Memory B cell (primary cell): ENCODE measurements around the gene AP3D1.
A peak's percentile ranks its signal among the peaks of the same experiment; 100 is the strongest.

Experiments used
- ATAC-seq: fragments of 150-1000 bp; cut with Tn5 transposase; 2 replicates; pipeline ENCODE4 v1.10.0; 2021; ENCODE audit warnings: low read depth, mild to moderate bottlenecking, moderate library complexity
- DNase-seq, 2 donors: peaks; one replicate each; pipeline ENCODE4 v3.0.0; 2022; ENCODE audit warnings: low spot score in 2 of 2
- H3K27ac Mint-ChIP-seq: one replicate; pipeline ENCODE4 v1.8.0; 2022; ENCODE audit warnings: mild to moderate bottlenecking, moderate library complexity, mixed read lengths
- H3K27me3 Mint-ChIP-seq: one replicate; pipeline ENCODE4 v1.8.0; 2022; ENCODE audit warnings: mixed read lengths
- H3K36me3 Mint-ChIP-seq: one replicate; pipeline ENCODE4 v1.8.0; 2022; ENCODE audit warnings: mild to moderate bottlenecking, mixed read lengths
- H3K4me1 Mint-ChIP-seq: one replicate; pipeline ENCODE4 v1.8.0; 2022; ENCODE audit warnings: mixed read lengths
- H3K4me3 Mint-ChIP-seq: one replicate; pipeline ENCODE4 v1.8.0; 2022; ENCODE audit warnings: mild to moderate bottlenecking, moderate library complexity, mixed read lengths
- H3K9me3 Mint-ChIP-seq: one replicate; pipeline ENCODE4 v1.8.0; 2022; ENCODE audit warnings: mixed read lengths

AP3D1 gene

GRCh38 chr19:2109046-2109864 is 42.1 kb downstream of the AP3D1 start:
- Mint-ChIP-seq H3K4me1 (peaks cover 10% of the 10 kb centered on the region), H3K4me3 (no peak overlapping the region), H3K27ac (no peak overlapping the region), H3K9me3 (peaks cover 2% of the 10 kb centered on the region), H3K27me3 (no peaks in the 10 kb centered on the region), H3K36me3 (peaks cover 36% of the 10 kb centered on the region)
- no peak for ATAC-seq
- no peak for DNase-seq

GRCh38 chr19:2108251-2109016 is 42.9 kb downstream of the AP3D1 start:
- Mint-ChIP-seq H3K36me3 (peaks cover 36% of the 10 kb centered on the region), H3K4me3 (no peak overlapping the region), H3K27ac (no peak overlapping the region), H3K4me1 (peaks cover 13% of the 10 kb centered on the region), H3K27me3 (no peaks in the 10 kb centered on the region), H3K9me3 (peaks cover 7% of the 10 kb centered on the region)
- DNase-seq (no peak), ATAC-seq (no peak)

GRCh38 chr19:2103045-2103707 is 48.2 kb downstream of the AP3D1 start:
- Mint-ChIP-seq H3K27ac (no peak overlapping the region), H3K36me3 (peaks cover 33% of the 10 kb centered on the region), H3K4me3 (no peak overlapping the region), H3K27me3 (no peaks in the 10 kb centered on the region), H3K9me3 (peaks cover 7% of the 10 kb centered on the region), H3K4me1 (peaks cover 11% of the 10 kb centered on the region)
- DNase-seq: no peak
- no peak for ATAC-seq

GRCh38 chr19:2101417-2102335 is 49.7 kb downstream of the AP3D1 start:
- Mint-ChIP-seq H3K27ac (no peak overlapping the region), H3K36me3 (peaks cover 25% of the 10 kb centered on the region), H3K27me3 (no peaks in the 10 kb centered on the region), H3K9me3 (peaks cover 7% of the 10 kb centered on the region), H3K4me3 (no peak overlapping the region), H3K4me1 (peaks cover 14% of the 10 kb centered on the region)
- ATAC-seq (no peak), DNase-seq (no peak)

- H3K27ac Mint-ChIP-seq: no peak overlapping the region
- H3K4me3 Mint-ChIP-seq: no peak overlapping the region
- peaks cover 22% of the 10 kb centered on the region for H3K36me3 Mint-ChIP-seq
- no peaks in the 10 kb centered on the region for H3K27me3 Mint-ChIP-seq
- DNase-seq (no peak), ATAC-seq (no peak)
- peaks cover 7% of the 10 kb centered on the region for H3K9me3 Mint-ChIP-seq
- peaks cover 13% of the 10 kb centered on the region for H3K4me1 Mint-ChIP-seq
Observed at GRCh38 chr19:2100719-2101061, 50.7 kb downstream of the AP3D1 start.

- H3K27ac Mint-ChIP-seq: no peak overlapping the region
- H3K9me3 Mint-ChIP-seq: peaks cover 7% of the 10 kb centered on the region
- no peak overlapping the region for H3K4me3 Mint-ChIP-seq
- H3K36me3 Mint-ChIP-seq: peaks cover 19% of the 10 kb centered on the region
- no peaks in the 10 kb centered on the region for H3K27me3 Mint-ChIP-seq
- no peak for ATAC-seq
- DNase-seq: no peak
- peaks cover 13% of the 10 kb centered on the region for H3K4me1 Mint-ChIP-seq
Observed at GRCh38 chr19:2099937-2100718, 51.2 kb downstream of the AP3D1 start.

- Mint-ChIP-seq H3K9me3 (peaks cover 4% of the 10 kb centered on the region), H3K27ac (no peak overlapping the region), H3K27me3 (no peaks in the 10 kb centered on the region), H3K4me1 (peaks cover 15% of the 10 kb centered on the region), H3K36me3 (peaks cover 15% of the 10 kb centered on the region), H3K4me3 (no peak overlapping the region)
- ATAC-seq (no peak), DNase-seq (no peak)
Observed at GRCh38 chr19:2099054-2099501, 52.3 kb downstream of the AP3D1 start.

- Mint-ChIP-seq H3K9me3 (no peaks in the 10 kb centered on the region), H3K27me3 (no peaks in the 10 kb centered on the region), H3K36me3 (peaks cover 13% of the 10 kb centered on the region), H3K27ac (peak overlapping the region; percentile 98), H3K4me1 (peaks cover 17% of the 10 kb centered on the region), H3K4me3 (no peak overlapping the region)
- no peak for DNase-seq
- ATAC-seq: no peak
Observed at GRCh38 chr19:2097886-2098327, 53.5 kb downstream of the AP3D1 start.

- peak overlapping the region; percentile 83 for H3K4me3 Mint-ChIP-seq
- peaks cover 13% of the 10 kb centered on the region for H3K36me3 Mint-ChIP-seq
- peaks cover 17% of the 10 kb centered on the region for H3K4me1 Mint-ChIP-seq
- ATAC-seq (peak; percentile 6), DNase-seq (peak in 1 of 2 donors; percentile 52)
- no peaks in the 10 kb centered on the region for H3K9me3 Mint-ChIP-seq
- no peaks in the 10 kb centered on the region for H3K27me3 Mint-ChIP-seq
- peak overlapping the region; percentile 98 for H3K27ac Mint-ChIP-seq
Observed at GRCh38 chr19:2097203-2097885, 54.0 kb downstream of the AP3D1 start.

- H3K9me3 Mint-ChIP-seq: no peaks in the 10 kb centered on the region
- peaks cover 12% of the 10 kb centered on the region for H3K36me3 Mint-ChIP-seq
- H3K4me1 Mint-ChIP-seq: peaks cover 17% of the 10 kb centered on the region
- no peaks in the 10 kb centered on the region for H3K27me3 Mint-ChIP-seq
- H3K27ac Mint-ChIP-seq: peak within 1 kb of the TSS; percentile 98
- ATAC-seq (peak; percentile 69), DNase-seq (peak; percentile 99)
- H3K4me3 Mint-ChIP-seq: peak within 1 kb of the TSS; percentile 99
Observed at GRCh38 chr19:2096480-2097202, 54.7 kb downstream of the AP3D1 start, which contains the start of gene IZUMO4. Gene IZUMO4, plus strand, starts transcription at chr19:2096915. Its CDS starts 31 bp downstream, at chr19:2096946.

GRCh38 chr19:2096034-2096479 is 55.3 kb downstream of the AP3D1 start, which contains the start of gene MOB3A:
Gene MOB3A, minus strand, starts transcription at chr19:2096326. Its CDS starts 17,766 bp downstream, at chr19:2078560.
- DNase-seq (no peak), ATAC-seq (peak; percentile 52)
- no peaks in the 10 kb centered on the region for H3K9me3 Mint-ChIP-seq
- H3K27me3 Mint-ChIP-seq: no peaks in the 10 kb centered on the region
- H3K4me3 Mint-ChIP-seq: peak within 1 kb of the TSS; percentile 99
- peaks cover 17% of the 10 kb centered on the region for H3K4me1 Mint-ChIP-seq
- peaks cover 11% of the 10 kb centered on the region for H3K36me3 Mint-ChIP-seq
- peak within 1 kb of the TSS; percentile 98 for H3K27ac Mint-ChIP-seq
